Brain microvascular endothelial cell (primary cell): ENCODE measurements around the gene KRT78.

Experiments
- DNase-seq: peaks from one replicate; pipeline ENCODE4 v3.0.0-alpha.2; 2020
- H3K27ac ChIP-seq: fragments of 250-450 bp; sonication (Bioruptor Pico); 2 replicates; pipeline ENCODE4 v1.5.1; 2020; ENCODE audit warnings: mild to moderate bottlenecking, moderate library complexity
- H3K27me3 ChIP-seq: fragments of 250-450 bp; sonication (Bioruptor Pico); replicated peaks from 2 replicates; pipeline ENCODE4 v1.5.1; 2020; ENCODE audit warnings: mild to moderate bottlenecking
- H3K36me3 ChIP-seq: fragments of 250-450 bp; sonication (Bioruptor Pico); replicated peaks from 2 replicates; pipeline ENCODE4 v1.5.1; 2020; ENCODE audit warnings: mild to moderate bottlenecking
- H3K4me3 ChIP-seq: 2 replicates; pipeline ENCODE4 v1.5.1; 2011; ENCODE audit warnings: low read depth, mild to moderate bottlenecking, control low read depth, low read length, moderate library complexity
- in situ Hi-C: cut with HindIII; loops from 2 replicates; pipeline ENCODE4 v1.10.0; 2017; ENCODE audit warnings: low sequenced_read_pairs, low pct_ligation_motif_present
- TF ChIP-seq, protein P1 (sequence below): IDR thresholded peaks from 2 replicates; pipeline ENCODE4 v1.5.1; 2011; ENCODE audit warnings: low read depth, mild to moderate bottlenecking, moderate library complexity, low read length, control low read depth, inconsistent platforms; ENCODE audit errors: missing control alignments

The KRT78 gene, protein sequence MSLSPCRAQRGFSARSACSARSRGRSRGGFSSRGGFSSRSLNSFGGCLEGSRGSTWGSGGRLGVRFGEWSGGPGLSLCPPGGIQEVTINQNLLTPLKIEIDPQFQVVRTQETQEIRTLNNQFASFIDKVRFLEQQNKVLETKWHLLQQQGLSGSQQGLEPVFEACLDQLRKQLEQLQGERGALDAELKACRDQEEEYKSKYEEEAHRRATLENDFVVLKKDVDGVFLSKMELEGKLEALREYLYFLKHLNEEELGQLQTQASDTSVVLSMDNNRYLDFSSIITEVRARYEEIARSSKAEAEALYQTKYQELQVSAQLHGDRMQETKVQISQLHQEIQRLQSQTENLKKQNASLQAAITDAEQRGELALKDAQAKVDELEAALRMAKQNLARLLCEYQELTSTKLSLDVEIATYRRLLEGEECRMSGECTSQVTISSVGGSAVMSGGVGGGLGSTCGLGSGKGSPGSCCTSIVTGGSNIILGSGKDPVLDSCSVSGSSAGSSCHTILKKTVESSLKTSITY

DNA sequence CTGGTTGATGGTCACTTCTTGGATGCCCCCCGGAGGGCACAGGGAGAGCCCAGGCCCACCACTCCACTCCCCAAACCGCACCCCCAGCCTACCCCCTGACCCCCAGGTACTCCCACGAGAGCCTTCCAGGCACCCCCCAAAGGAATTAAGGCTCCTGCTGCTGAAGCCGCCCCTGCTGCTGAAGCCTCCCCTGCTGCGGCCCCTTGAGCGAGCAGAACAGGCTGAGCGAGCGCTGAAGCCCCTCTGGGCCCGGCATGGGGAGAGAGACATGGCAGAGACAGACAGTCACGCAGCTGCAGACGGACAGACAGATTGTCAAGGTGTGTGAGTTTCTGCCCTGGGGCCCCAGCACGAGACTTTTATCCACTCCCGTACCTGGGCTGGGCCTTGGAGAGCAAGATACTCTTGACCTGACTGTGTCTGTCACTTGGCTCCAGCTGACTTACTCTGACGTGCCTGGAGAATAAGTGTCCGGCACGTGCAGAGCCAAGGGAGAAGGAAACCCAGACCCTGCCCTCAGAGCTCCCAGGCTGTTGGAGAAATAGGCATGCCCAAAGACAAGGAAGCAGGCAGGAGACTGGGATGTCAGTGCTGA is at the start of gene KRT78:
Gene KRT78, minus strand, starts transcription at position 334 of the 595 bp plus-strand sequence. Its CDS starts 64 bp downstream, at position 270.
- TF ChIP-seq, protein P1, sequence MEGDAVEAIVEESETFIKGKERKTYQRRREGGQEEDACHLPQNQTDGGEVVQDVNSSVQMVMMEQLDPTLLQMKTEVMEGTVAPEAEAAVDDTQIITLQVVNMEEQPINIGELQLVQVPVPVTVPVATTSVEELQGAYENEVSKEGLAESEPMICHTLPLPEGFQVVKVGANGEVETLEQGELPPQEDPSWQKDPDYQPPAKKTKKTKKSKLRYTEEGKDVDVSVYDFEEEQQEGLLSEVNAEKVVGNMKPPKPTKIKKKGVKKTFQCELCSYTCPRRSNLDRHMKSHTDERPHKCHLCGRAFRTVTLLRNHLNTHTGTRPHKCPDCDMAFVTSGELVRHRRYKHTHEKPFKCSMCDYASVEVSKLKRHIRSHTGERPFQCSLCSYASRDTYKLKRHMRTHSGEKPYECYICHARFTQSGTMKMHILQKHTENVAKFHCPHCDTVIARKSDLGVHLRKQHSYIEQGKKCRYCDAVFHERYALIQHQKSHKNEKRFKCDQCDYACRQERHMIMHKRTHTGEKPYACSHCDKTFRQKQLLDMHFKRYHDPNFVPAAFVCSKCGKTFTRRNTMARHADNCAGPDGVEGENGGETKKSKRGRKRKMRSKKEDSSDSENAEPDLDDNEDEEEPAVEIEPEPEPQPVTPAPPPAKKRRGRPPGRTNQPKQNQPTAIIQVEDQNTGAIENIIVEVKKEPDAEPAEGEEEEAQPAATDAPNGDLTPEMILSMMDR: no peak
- DNase-seq: no peak
- H3K4me3 ChIP-seq: no peak within 1 kb of the TSS
- in situ Hi-C loops: no loop called here
- H3K27ac ChIP-seq: no peak within 1 kb of the TSS
- no peaks in the 10 kb centered on the region for H3K36me3 ChIP-seq
- H3K27me3 ChIP-seq: no peaks in the 10 kb centered on the region

DNA sequence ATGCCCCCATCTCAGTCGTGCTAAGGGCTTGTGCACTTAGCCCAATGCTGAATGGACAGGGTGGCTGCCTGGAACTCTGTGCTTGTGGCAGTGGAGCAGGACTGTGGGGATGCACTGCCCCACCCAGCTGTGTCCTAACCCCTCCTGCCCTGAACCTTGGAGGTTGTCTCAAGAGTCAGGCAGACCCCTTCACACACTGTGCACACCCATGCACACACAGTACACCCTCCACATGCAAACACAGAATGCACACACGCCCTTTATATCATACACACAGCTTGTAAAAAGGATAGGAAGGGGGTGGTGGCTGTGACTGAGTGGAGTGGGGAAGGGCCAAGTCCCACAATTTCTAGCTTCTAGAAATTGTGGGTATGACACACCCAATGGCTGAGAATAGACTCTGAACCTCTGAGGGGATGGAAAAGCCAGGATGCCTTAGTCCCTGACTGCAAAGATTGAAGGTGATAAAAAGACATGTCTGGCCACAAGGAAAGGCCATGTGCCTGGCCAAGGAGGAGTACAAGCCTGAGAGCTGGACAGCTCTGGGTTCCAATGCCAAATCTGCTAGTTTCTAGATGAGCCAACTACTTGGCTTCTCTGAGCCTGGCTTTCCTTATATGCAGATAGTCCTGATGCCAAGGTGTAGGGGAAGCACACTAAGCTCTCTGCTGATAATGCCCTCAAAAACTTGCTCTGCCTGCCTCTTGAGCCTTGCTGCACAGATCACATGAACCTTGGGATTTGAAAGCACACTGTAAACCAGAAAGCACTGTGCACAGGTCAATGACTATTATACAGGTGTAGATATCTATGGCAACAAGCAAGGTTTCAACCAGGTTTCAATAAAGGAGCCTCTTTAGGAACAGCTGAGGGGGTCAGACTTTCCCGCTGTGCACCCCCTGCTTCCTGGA is 47.7 kb upstream of the KRT78 start:
- TF ChIP-seq, protein P1: no peak
- H3K27me3 ChIP-seq: no peaks in the 10 kb centered on the region
- H3K27ac ChIP-seq: no peak overlapping the region
- in situ Hi-C loops: loop anchor here (10.0 kb wide), 1 partner anchor 78 kb away; no protein-coding TSS in a partner anchor
- no peak for DNase-seq
- H3K36me3 ChIP-seq: no peaks in the 10 kb centered on the region
- H3K4me3 ChIP-seq: no peak overlapping the region

DNA sequence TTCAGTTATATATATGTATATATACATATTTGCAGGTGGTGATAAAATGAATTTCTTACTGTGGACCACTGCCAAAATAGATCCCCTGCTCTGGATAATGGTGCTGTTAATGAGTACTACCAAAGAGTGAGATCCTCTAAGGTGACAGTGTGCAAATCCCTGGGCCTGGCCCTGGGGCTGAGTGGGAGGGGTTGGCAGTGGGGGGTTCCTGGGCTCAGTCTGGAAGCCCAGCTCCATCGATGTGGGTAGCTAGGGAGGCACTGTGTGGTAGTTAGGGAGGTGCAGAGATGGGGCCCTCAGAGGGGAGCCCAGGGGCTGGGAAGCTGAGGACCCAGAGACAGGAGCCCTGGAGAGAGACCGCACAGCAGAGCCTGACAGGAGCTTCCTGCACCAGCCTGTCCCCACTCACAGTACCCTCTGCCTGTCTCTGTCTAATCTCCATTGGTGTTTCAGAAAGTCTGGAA is 47.0 kb upstream of the KRT78 start:
- no peak for DNase-seq
- no peaks in the 10 kb centered on the region for H3K36me3 ChIP-seq
- TF ChIP-seq, protein P1: no peak
- no peak overlapping the region for H3K4me3 ChIP-seq
- in situ Hi-C loops: loop anchor here (10.0 kb wide), 1 partner anchor 79 kb away; no protein-coding TSS in a partner anchor
- H3K27ac ChIP-seq: no peak overlapping the region
- no peaks in the 10 kb centered on the region for H3K27me3 ChIP-seq

DNA sequence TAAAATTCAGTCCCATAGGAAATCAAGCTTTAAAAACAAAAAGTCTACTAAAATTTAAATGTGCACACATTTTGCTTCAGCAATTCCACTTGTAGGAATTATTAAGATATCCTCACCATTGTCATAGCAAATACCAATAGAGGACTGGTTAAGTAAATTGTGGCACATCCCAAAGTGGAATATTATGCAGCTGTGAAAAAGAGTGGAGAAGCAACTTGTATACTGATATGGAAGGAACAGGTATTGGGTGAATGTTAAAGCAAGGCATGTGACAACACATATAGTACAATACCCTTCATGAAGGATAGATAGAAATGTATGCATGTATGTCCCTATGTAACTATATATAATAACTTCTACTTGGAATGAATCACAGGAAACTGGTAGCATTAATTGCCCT is 44.2 kb upstream of the KRT78 start:
- TF ChIP-seq, protein P1: no peak
- in situ Hi-C loops: loop anchor here (10.0 kb wide), 1 partner anchor 82 kb away; no protein-coding TSS in a partner anchor

DNA sequence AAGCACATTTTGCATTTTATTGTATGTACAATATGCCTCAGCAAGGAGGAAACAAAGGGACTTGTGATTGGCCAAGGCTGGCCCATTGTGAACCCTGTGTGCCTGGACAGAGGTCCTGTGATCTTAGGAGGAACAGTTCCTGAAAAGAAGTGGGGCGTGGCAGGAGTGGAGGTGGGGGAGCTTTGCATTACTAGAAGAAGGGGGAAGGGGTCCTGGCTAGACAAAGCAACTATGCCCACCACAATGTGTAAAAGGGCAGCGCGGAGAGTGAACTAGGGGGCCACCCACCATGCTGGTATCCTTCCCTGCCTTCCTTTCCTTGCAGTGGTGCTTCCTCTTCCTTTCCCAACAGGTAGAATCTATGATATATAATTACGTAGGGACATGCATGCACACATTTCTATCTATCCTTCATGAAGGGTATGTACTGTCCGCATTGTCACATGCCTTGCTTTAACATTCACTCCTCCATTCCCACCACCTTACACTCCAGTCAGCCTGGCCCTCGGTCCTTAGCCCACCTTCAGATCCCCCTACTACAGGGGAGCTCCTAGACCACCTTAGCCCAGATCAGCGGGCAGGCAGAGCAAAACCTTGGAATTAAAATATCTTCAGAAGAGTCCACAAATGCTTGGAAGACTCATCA is 43.5 kb upstream of the KRT78 start:
- TF ChIP-seq, protein P1: no peak
- DNase-seq: no peak
- in situ Hi-C loops: loop anchor here (10.0 kb wide), 1 partner anchor 82 kb away; no protein-coding TSS in a partner anchor

More for the DNA sequence above, 44.2 kb upstream of the KRT78 start:
- DNase-seq: no peak
- Histone ChIP-seq H3K4me3 (no peak overlapping the region), H3K27me3 (no peaks in the 10 kb centered on the region), H3K36me3 (no peaks in the 10 kb centered on the region), H3K27ac (no peak overlapping the region)

More for the DNA sequence above, 43.5 kb upstream of the KRT78 start:
- Histone ChIP-seq H3K27me3 (no peaks in the 10 kb centered on the region), H3K27ac (no peak overlapping the region), H3K36me3 (no peaks in the 10 kb centered on the region), H3K4me3 (no peak overlapping the region)
